ENCODE data around the gene TGFB1I1.
"Not testable (repeated sequence)": the region's sequence is repeated elsewhere in the genome, so short reads cannot be mapped to it uniquely, and the experiment has no call there.

TGFB1I1 gene

DNA sequence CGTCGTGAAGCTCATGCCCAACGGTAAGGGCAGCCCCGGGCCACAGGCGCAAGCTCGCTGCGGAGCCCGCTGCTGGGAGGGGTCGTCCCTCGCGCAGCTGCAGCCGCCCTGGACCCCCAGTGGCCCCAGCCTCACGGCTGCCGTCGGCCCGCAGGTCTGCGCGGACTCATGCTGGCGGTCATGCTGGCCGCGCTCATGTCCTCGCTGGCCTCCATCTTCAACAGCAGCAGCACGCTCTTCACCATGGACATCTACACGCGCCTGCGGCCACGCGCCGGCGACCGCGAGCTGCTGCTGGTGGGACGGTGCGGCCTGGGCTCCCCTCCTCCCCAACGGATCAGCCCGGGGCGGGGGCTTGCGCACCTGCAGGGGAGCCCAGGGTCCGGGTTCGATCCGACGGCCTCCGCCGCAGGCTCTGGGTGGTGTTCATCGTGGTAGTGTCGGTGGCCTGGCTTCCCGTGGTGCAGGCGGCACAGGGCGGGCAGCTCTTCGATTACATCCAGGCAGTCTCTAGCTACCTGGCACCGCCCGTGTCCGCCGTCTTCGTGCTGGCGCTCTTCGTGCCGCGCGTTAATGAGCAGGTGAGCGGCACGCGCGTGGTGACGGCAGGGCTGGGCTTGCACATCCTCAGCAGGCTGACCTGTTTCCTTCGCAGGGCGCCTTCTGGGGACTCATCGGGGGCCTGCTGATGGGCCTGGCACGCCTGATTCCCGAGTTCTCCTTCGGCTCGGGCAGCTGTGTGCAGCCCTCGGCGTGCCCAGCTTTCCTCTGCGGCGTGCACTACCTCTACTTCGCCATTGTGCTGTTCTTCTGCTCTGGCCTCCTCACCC, 16.7 kb downstream of the TGFB1I1 start:
- peak; percentile 47 for DNase-seq

DNA sequence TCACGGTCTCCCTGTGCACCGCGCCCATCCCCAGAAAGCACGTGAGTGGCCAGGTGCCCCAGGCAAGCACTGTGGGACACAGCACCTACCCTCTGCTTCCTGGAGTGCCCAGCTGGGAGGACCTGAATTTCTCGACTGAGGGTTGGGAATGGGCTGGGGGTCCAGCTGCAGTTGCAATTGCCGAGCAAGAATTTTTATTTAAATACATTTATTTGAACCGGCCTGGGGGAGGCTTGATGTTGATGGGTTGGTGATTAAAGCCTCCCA, 17.3 kb downstream of the TGFB1I1 start:
- DNase-seq: no peak

DNA sequence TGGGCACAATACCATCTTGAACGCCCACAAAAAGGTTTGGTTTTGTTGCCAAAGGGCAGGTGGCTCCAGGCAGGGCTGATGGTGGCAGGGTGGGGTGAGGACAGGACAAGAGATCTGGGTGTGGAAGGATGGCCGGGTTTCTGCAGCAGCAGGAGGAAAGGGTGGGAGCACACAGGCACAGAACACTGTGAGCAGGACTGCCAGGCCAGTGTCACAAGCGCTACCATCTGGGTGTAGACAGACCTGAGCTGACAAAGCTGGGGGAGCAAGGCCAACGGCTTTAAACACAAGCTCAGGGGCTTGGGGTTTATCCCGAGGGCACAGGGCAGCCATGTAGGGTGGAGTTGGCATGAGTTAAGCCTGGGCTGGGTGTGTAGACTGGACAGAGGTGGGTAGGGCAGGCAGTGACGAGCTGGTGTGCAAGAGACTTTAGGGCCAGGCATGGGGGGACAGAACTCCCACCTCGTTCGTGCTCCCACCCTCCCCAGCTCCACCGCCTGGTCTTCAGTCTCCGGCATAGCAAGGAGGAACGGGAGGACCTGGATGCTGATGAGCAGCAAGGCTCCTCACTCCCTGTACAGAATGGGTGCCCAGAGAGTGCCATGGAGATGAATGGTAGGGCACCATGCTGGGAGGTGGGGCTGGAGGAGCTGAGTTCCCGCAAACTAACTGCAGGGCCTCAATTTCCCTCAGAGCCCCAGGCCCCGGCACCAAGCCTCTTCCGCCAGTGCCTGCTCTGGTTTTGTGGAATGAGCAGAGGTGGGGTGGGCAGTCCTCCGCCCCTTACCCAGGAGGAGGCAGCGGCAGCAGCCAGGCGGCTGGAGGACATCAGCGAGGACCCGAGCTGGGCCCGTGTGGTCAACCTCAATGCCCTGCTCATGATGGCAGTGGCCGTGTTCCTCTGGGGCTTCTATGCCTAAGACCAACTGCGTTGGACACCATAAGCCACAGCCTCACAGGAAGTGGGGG, 17.9 kb downstream of the TGFB1I1 start:
- no peak for DNase-seq

DNA sequence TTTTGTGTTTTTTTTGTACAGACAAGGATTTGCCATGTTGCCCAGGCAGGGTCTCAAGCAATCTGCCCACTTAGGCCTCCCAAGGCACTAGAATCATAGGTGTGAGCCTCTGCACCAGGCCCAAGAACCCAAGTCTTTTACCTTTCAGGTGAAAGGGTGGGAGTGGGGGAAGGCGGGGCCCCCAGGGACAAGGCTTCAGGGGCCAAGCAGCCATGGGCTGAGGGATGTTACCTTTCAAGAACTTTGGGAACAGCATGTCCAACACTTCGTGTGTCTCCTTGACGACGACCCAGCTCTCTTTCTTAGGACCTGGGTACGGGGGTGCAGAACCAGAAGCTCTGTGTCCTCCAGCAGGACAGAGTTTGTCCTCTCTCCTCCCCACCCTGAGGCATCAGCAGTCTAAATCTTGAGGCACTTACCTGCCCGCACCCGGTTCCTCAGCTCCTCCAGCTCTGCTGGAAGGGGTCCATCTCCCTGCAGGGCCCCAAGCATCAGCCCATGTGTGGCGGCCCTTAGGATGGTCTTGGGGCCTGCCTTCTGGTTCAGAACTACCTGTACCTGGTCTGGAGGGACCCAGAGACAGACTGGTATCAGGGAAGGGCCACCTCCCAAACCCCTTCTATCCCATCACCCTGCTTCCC, 19.9 kb downstream of the TGFB1I1 start:
- no peak for DNase-seq

DNA sequence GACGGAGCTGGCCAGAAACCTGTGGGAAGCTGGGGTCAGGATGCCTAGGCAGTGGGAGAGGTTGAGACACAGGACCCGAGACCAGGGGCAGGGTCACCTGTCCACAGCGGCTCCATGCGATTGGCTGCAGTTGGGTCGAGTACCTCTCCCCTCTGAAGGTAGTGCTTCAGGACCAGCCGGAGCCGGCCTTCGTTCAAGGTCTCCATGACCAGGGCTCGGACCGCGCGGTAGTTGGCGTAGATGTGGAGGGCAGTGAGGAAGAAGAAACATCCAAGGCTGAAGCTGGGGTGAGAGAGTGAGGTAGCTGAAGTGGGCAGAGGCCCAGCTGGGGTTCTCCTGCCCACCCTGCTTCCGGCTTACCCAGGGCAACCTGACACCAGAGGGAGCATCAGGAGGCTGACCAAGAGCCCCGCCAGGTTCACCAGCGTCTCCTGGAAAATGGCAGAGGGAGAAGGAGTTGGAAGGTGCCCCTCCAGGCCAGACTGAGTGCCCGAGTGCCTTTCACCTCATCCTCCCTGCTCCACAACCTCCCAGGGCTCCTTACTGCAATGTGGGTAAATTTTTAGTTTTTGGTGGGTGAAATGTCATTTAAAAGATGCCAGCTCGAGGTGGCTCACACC, 21.7 kb downstream of the TGFB1I1 start:
- no peak for DNase-seq

DNA sequence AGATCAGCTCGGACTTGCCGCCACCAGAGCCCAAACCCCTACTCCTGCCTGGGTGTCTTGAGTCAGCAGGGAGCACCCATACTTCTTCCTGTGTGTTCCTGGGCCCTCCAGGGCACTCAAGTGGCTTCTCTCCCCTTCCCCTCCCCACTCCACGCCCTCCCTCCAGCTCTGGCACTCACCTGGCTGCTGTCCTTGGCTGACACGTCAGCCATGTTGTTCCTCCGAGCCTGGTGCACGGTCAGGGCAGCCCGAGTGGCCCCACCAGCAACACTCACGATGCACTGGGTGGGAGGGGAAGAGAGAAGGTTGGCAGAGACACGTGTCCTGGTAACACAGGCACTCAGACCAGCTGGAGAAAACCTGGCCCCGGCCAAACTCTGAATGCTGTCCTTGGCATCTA, 24.7 kb downstream of the TGFB1I1 start:
- no peak for DNase-seq

DNA sequence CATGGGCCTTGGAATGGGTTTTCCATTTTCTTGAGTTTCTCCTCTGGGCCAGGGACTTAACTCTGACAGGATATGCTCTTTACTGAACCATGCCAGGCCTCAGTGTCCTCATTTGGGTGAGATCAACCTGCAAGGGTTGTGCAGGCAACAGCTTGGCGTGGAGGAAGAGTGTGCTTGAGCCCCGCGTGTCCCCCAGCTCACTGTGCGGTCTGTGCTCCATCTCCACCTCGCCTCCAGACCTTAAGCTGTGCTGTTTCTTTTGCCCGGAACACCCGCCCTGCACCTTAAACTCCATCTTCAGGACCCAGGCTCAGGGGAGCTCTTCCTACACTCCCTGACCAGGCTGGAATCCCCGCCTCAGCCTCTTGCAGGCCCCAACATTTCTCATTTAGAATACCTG, 26.5 kb downstream of the TGFB1I1 start:
- no peak for DNase-seq

DNA sequence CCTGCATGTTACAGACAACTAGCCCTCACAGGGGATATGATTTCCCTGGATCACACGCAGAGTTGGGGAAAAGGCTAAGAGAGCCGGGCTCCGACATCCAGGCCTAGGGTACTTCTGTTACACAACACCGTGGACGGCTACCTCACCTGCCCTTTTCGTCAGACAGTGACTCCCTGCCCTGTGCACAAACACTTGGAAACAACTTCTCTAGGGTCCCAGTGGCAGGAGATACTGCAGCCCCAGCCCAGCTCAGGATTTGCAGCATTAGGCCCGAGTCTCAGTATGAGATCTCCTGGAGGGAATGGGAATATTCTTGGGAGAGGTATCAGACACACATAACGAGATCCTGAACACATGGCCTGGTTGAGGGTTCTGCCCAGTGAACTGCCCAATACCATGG, 28.0 kb downstream of the TGFB1I1 start:
- DNase-seq: no peak

DNA sequence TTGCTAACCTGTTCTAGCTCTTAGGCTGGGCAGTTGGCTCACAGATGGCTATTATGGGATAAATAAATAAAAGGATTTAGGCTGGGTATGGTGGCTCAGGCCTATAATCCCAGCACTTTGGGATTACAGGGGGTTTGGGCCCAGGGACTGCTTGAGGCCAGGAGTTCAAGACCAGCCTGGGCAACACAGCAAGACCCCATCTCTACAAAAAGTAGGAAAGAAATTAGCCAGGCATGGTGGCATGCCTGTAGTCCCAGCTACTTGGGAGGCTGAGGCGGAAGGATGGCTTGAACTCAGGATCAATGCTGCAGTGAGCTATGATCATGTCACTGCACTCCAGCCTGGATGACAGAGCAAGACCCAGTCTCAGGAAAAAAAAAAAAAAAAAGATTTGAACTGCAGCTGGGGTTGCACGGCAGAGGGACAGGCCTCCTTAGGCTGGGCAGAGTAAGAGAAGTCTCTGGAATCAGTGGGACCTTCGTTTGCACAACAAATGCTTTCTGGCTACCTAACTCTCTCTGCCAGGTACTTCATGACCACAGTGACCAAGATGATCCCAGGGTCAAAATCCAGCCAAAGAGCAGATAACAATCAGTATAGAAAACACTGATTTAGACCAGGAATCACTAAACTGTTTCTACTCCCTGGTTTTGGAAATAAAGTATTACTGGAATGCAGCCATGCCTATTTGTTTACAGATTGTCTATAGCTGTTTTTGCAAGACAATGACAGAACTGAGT, 29.4 kb downstream of the TGFB1I1 start:
- DNase-seq: no peak

DNA sequence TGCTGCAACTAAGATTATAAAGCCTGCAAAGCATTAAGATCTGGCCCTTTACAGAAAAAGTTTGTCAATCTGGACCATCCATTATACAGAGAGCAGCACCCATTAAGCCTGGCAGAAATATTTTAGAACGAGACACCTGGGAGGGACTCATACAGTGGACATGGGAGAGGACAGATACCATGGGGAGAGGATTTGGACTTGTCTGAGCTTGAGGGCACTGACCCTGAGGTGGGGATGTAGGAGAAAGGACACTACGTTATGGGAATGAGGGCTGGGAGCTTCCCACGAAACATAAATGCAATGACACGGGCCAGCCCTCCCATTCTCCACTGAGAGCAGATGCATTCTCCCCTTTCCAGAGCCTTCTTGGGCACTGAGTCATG, 30.0 kb downstream of the TGFB1I1 start:
- DNase-seq: no peak

DNA sequence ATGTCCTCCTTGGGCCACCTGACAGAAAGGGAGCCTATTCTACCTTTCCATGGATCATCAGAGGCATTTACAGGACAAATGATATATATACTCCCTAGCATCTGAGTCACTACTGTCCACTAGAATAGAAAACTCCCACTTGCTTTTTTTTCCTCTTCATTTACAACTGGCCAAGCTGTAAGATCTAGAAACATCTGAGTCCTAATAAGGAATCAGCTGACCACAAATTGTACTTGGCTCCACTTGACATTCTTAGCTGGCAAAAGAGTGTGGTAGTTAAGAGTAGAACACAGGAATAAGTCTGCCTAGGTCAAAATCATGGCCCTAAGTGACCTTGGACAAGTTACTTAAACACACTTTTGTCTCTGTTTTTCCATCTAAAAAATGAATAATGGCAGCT, 31.0 kb downstream of the TGFB1I1 start:
- no peak for DNase-seq

DNA sequence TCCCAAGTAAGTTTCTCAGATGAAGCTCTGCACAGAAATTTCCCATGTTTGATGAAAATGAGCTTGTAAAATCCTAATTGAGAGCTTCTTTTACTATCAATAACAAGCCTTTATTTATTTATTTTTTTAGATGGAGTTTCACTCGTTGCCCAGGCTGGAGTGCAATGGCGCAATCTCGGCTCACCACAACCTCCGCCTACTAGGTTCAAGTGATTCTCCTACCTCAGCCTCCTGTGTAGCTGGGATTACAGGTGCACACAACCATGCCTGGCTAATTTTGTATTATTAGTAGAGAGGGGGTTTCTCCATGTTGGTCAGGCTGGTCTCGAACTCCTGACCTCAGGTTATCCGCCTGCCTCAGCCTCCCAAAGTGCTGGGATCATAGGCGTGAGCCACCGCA, 31.6 kb downstream of the TGFB1I1 start:
- DNase-seq: not testable (repeated sequence)

DNA sequence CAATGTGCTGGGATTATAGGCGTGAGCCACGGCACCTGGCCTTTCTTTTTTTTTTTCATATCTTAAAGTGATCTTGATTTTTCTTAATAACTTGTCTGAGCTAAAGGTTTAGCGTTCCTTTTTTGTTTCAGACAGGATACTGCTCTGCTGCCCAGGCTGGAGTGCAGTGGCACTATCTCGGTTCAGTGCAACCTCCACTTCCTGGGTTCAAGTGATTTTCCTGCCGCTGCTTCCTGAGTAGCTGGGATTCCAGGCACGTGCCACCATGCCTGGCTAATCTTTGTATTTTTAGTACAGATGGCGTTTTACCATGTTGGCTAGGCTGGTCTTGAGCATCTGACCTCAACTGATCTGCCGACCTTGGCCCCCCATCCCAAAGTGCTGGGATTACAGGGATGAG, 32.2 kb downstream of the TGFB1I1 start:
- no peak for DNase-seq

DNA sequence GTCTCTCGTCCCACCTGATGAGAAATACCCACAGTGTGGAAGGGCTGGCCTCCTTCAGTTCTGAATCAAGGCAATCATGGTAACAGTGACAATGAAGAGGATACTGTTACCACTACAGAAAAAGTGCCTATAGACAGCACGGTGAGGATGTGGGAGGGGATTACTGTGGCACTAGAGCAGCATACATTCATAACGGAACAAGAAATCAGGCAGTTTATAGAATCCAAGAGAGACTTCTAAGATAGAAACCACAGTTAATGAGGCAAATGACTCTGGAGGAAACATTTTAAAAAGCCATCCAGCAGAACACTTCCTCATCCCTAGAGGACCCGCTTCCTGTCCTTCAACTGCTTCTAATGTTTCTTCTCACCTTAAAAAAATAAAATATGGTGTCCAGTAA, 33.5 kb downstream of the TGFB1I1 start:
- DNase-seq: no peak

DNA sequence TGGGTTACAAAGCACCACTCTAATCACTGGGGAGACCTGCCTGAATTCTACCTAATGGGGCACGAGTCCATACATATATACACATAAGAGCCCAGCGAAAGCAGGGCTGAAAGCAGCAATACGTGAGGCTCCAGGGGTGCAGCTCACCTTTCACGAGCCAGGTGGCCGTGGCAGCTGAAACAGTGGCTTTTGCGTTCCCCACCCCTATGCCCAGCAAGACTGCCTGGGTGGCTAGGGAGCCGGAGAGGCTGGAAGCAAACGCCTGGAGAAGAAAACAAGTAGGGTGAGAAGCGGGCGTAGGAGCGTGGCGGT, 35.6 kb downstream of the TGFB1I1 start:
- no peak for DNase-seq

DNA sequence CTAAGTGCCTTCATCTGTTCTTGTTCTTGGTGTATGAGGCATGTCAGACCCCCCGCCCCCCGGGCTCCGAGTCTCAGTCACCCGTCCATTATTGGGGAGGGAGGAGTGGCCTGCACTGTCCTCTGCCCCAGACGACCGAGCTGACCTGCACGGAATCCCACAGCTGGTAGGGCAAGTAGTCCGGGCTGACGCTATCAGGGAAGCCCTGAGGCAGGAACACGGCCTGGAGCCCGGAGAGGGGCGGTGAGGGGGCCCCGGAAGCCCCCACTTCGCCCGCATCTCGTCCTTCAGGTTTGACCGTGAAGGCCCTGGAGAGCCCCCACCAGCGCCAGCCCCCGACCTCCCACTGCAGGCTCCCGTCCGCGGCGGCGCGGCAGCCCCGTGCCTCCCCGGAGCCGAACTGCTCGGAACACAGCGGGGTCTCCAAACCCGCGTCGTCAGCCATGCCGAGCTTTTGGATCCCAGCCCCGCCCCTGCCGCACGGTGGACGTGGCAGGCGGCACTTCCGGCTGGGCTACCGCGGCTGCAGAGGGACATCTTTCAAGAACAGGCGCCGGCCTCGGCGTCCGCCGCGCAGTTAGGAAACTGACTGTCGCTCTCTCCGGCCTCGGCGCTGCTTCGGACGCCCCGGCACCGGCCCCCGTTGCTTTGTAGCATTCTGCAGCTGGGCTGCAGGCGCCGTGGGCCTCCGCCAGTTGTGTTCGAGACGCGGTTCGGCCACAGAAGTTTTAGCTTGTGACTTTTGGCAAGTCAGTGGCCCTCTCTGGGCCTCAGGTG, 36.2 kb downstream of the TGFB1I1 start, which contains the start of gene RUSF1:
RUSF1 (minus strand) TSS at position 463 of the 777 bp plus-strand sequence; CDS start at position 445, 18 bp downstream.
- peak; percentile 96 for DNase-seq

DNA sequence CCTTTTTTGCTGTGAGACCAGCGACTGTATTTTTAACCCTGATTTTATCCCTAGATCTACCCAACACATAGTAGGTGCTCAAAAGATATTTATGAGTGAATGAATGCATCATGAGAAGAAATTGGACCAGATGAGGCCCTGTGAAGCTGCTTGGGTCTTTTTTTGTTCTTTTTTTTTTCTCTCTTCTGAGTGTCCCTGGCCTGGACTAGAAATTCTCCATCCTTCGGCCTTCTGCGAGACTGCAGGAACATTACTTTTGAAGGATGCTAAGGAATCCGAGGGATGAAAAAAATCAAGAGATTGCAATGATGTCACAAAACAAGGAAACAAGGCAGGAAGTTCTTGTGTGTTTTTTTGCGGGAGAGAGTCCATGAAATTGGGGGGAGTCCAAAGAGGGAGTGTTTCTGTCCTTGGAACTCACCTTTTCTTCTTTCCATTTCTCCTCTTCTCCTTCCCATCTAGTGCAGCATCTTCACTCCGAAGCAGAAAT, 36.8 kb downstream of the TGFB1I1 start:
- DNase-seq: no peak

DNA sequence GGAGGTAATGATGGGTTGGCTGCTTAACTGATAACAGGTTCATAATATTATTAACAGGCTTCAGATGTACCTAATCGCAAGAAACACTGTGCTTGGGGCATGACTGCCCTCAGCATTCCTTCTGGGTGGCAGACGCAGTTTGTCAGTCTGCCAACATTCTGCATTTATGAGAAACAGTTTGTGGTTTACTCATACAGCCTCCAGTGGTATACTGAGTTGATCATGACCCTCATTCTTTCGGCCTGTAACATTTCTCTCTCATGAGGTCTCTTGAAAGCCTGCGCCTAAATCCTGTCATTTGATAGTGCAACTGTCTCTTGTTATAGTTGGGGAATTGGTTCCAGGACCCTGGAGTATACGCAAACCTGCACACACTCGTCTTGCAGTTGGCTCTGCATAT, 41.2 kb downstream of the TGFB1I1 start:
- no peak for DNase-seq

DNA sequence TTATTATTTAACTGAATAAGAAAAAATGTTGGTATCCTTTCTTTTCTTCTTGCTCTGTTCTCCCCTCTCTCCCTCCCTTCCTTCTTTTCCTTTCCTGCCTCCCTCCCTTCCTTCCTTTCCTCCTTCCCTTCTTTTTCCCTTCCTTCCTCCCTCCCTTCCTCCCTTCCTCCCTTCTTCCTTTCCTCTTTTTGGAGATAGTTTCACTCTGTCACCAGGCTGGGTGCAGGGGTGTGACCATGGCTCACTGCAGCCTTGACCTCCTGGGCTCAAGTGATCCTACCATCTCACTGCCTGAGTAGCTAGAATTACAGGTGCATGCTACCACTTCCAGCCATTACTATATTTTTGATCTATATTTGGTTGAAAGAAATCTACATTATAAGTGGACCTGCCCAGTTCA, 41.9 kb downstream of the TGFB1I1 start:
- DNase-seq: no peak

DNA sequence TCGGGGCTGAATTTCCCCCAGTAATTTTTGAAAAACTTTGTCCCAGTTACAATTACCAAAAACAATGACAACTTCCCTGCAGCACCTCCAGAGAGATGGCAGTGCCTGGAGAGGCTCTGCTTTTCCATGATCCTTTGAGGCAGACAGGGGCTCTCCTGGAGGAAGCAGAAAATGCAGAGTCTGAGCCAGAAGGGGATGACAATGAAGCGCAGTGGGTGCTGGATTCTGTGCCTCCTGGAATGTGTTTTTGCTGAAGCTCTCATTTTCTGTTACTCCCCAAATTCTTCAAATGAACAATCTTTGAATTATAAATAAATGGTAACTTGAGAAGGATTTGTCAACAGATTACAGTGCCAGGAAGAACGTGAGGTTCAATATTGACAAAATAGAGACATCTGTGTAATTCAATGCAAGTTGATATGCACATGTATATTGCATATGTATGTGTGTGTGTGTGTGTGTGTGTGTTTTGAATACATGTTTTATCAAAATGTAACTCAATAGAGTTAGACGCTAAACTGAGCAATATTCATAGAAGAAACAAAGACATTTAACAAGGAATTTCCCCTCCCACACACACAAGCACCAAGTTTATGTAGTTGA, 45.9 kb downstream of the TGFB1I1 start:
- no peak for DNase-seq

DNA sequence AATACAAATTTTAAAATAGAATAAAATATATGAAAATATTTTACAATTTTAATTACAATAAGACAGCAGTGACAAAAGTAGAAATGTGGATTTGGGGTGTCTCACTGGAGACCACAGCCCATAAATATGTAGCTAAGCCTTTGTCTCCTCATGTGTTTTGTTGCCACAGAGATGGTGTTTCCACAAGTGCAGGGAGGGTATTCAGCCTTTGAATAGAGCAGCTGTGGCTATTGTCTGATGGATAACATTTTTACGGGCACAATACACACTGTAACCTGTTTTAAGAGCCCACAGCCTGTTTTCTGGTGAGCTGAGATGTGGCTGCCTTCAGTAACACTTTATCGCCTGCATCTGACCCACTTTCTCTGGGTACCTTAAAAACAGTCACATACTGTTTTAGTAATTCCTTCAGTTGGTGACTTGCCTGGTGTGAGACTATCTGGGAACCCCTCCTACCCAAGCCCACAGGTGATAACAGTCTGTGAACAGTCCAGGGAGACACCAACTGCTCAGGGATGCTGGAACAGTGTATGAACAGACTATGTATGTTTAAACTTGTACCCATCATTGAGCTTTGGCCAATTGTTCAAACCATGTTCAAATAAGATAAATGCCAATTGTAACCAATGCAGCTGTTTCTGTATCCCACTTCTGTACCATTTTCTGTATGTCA, 47.9 kb downstream of the TGFB1I1 start:
- DNase-seq: no peak
